Fibroblast of skin of scalp (primary cell): ENCODE results near the gene SCUBE1.

ENCODE experiments used
- DNase-seq: peaks from one replicate; pipeline ENCODE4 v3.0.0-alpha.2; 2013

SCUBE1 gene

DNA sequence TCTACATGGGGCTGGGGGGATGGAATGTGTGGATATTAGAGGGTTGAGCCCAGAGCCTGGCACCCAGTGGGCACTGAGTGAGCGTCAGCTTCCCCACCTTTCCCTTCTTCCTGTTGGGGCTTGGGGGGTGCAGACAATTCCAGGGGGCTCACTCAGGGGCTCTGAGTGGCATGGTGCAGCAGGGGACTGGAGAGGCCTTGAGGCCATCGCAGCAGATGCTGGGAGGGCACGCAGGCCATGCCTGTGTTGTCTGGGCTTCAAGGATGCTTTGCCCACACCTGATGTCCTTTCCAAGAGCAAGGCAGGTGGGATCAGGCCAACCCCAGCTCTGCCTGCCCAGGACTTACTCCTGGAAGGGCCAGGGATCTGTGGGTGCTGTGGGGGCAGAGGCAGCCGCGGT, 145.0 kb downstream of the SCUBE1 start:
- DNase-seq, result no peak

DNA sequence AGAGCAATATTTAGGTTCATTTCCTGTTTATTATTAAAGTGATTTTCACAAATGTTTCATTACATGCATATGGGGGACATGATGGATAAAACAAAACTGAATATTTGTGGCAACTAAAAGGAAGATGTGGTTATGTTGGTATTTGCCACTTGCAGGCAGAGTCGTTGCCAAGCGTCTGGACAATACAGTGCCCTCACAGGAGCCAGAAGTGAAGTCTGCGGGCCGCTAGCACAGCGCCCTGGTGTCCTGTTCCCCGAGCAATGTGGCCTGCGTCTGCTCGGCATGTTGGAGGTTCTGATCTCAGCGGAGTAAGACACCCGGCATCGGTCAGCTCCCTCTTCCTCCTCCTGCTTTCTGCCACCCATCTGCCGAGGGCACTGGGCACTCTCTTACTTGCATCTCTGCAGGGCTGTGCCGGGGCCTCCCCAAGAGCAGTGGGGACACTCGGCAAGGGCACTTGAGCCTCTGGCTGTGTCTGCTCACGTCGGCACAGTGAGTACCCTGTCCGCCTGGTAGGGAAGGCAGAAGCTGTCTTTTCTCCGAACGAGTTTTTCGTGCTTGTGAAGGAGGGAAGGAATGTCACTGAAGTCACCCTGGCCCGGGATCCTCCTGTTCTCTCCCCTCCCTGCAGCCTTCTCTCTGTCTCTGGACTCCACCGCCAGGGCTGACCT, 145.8 kb downstream of the SCUBE1 start:
- DNase-seq, result peak; percentile 51

DNA sequence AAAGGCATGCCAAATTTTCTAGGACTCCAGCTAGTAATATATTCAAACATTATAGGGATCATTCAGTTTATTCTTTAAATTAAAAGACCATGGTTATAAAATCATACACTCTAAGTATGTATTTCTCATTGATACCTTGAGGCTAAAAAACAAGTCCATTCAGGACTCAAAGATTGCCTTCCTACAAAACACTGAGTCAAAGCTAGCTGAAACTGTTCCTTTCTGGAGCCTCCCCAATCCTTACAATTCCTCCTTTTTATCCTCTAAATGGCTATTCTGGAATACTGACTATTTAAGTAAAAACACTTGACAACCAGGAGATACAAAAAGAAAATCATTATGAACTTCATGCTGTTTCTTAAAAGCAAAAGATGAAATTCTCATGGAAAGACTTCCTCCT, 151.3 kb downstream of the SCUBE1 start:
- DNase-seq, result no peak

- no peak for DNase-seq
Observed at GRCh38 chr22:43188829-43189545, 154.2 kb downstream of the SCUBE1 start.

GRCh38 chr22:43187171-43188099, 155.7 kb downstream of the SCUBE1 start:
- DNase-seq, result peak; percentile 95

- peak; percentile 64 for DNase-seq
Observed at GRCh38 chr22:43186272-43187170, 156.7 kb downstream of the SCUBE1 start, which contains the start of gene TTLL12. TSS of gene TTLL12 (minus strand) at chr22:43187134. CDS start at chr22:43187069, 65 bp downstream.

GRCh38 chr22:43185860-43186261, 157.3 kb downstream of the SCUBE1 start:
- DNase-seq, result peak; percentile 36

GRCh38 chr22:43183496-43184277, 159.5 kb downstream of the SCUBE1 start:
- DNase-seq, result peak; percentile 23

DNA sequence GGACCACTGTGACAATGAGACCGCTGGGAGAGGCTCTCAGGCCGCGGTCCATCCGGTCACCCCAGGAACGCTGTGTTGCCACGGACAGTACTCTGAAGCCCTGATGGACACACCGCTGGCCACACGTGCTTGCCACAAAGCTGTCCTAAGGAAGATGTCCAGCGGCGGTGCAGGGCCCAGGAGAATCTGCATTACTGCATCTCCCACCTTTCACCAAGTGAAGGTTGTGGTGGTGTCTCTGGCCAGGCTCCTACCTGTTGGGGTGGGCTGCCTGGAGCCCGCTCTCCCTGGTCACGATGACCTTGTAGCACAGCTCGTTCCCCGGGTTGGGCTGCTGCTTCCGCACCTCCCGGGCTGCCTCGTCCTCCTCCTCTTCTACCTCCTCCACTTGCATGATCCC, 160.4 kb downstream of the SCUBE1 start:
- DNase-seq, result no peak

DNA sequence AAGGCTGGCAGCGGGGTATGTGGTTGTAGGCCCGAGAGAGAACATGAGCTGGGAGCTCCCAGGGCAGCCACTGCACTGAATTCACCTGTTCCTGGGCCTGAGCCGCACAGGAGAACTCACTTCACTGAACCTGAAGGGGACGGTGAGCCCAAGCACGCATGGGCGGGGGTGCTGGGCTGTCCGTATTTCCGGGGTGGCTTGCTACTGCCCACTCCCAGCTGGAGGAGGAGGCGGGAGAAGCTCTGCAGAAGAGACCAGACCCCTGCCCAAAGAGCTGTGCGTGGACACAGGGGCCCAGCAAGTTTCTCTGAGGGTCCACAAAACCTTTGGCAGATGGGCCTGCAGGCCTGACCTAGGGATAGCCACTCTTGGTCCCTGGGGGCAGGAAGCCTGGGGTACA, 161.1 kb downstream of the SCUBE1 start:
- no peak for DNase-seq

GRCh38 chr22:43181321-43182076, 161.7 kb downstream of the SCUBE1 start:
- DNase-seq, result no peak

- DNase-seq, result no peak
Observed at GRCh38 chr22:43180670-43181069, 162.5 kb downstream of the SCUBE1 start.

GRCh38 chr22:43179911-43180195, 163.3 kb downstream of the SCUBE1 start:
- DNase-seq, result no peak

- no peak for DNase-seq
Observed at GRCh38 chr22:43179146-43179910, 163.8 kb downstream of the SCUBE1 start.

GRCh38 chr22:43177479-43177878, 165.7 kb downstream of the SCUBE1 start:
- no peak for DNase-seq

DNA sequence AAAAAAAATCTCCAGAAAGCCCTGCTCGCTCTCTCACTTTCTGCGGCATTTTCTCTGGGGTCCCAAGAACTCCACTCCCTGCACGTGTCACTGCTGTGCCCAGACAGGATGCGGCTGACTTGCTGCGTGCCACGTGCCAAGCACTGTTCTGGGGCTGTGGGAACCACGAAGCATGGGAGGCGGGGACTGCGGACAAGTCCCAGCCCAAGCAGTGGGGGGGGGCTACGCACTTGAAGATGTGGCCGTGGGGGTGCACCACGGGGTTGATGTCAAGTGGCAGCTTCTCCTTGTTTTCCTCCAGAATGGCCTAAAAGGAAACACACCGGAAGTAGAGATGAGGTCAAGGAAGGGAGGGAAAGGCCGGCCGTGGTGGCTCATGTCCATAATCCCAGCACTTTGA, 167.1 kb downstream of the SCUBE1 start:
- DNase-seq, result no peak

- DNase-seq, result no peak
Observed at GRCh38 chr22:43174941-43175531, 168.1 kb downstream of the SCUBE1 start.

DNA sequence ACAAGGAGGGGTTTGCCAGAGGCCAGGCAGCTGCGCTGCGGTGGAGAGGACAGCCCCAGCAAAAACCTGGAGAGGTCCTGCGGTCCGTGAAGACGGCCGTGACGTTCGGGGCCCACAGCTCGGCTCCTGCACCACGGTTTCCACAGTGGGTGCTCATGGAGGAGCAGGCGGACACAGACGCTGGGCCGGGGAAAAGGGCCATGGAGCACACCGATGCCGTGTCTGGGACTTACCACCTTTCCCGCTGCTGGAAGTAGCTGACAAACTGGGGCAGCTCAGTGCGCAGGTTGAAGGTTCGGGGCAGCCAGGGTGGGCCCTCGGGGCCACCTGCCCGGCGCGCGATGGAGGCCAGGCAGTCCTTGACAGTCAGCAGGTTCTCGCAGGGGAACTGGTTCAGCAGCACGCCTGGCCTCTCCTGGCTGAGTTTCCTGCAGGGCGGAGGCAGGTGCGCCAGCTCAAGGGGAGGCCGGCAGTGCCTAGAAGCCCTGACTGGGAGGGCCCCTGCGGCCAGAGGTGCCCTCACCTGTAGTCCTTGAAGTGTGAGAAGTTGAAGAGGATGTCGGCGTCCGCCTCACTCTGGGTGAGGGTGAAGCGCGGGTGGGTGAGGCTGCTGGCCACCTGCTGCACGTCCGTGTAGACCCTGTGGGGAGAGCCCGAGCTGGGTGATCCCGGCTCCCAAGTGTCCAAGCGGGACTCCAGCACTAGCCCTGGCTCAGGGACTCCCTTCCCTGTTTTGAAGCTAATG, 169.0 kb downstream of the SCUBE1 start:
- DNase-seq, result no peak

GRCh38 chr22:43173566-43173965, 169.6 kb downstream of the SCUBE1 start:
- no peak for DNase-seq
